ENCODE measurements around the gene EHBP1L1.

Gene EHBP1L1

DNA sequence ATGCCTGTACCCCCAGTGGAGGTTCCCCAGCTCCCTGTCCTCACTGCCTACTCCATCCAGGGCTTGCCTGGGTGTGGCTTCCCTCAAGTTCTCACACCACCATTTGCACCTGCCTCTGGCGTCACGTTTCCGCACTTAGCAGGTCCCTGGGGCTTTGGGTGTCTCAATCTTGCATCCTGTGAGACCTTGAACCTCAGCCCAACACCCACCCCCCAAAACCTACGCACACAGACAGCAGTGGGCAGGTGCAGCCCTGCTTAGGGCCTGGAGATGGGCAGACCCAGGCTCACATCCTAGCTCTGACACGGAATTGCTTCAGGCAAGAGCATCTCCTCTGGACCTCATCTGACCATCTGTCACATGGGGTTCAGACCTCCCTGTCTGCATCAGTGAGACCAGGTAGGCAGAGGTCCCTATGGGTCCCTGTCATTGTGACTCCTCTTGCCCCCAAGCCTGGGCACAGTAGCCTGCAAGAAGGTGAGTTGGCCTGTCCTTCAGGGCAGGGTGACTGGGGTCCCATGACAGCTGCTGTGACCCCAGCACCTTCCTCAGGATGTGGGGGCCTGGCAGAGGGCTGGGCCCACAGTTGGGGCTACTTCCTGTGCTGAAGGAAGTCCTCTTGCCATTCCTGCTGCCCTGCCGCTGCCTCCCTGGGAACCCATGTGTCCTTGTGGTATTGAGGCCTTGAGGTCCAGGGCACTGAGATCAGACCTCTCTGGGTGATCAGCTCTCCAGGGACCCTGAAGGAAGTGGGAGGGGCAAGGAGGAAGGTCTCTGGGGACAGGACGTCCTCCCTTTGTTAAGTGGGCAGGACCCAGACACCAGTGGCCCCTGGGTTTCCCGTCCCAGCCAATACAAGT lies 64.0 kb downstream of the EHBP1L1 start:
- DNase-seq = peak; percentile 24

DNA sequence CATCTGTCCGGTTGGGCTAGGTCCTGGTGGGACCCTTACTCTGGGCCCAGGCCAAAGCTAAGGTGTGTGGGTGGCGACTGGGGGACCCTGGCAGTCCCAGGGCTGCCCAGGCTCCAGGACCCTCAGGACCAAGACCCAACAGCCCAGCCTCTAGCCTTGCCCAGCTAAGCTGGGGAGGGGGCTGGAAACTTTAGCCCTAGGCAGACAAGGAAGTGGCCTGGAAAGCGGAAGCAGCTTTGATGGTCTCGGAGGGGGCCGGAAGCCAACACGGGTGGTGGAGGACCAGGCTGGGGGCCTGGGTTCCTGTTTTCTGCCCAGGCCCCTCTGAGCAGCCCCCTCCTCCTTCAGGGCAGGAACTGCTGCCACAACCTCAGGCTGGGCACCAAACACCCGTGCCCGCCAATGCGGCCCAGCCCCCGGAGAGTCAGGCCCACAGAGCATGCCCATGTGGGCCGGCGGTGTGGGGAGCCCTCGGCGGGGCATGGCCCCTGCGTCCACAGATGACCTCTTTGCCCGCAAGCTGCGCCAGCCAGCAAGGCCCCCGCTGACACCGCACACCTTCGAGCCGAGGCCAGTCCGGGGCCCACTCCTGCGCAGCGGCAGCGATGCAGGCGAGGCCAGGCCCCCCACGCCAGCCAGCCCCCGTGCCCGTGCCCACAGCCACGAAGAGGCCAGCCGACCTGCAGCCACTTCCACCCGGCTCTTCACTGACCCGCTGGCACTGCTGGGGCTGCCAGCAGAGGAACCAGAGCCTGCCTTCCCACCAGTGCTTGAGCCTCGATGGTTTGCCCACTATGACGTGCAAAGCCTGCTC lies 64.8 kb downstream of the EHBP1L1 start:
- DNase-seq = no peak

DNA sequence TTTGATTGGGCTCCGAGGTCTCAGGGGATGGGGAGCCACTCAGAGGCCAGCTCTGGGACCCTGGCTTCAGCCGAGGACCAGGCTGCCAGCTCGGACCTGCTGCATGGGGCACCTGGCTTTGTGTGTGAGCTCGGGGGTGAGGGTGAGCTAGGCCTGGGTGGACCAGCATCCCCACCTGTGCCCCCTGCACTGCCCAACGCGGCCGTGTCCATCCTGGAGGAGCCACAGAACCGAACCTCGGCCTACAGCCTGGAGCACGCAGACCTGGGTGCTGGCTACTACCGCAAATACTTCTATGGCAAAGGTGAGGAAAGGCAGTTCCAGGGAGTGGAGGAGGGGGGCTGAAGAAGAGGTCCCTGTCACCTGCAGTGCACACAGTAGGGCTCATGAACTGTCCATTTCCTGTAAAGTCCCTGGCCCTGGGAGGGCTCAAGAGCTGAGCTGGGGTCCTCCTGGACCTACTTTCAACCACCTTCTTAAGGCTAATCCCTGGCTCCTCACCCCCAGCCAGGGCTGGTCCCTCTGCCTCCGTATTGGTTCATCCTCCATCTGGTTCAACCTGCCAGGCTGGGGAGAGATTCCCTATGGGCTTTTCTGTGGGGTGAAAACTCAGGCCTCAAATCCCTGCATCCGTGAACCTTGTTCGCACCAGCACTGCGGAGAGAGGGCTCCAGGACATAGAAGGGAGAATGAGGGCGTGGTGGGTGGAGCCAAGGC lies 65.6 kb downstream of the EHBP1L1 start:
- no peak for DNase-seq
